ENCODE results near the gene NME3.
A peak's percentile ranks its signal among the peaks of the same experiment; 100 is the strongest.

NME3 gene

DNA sequence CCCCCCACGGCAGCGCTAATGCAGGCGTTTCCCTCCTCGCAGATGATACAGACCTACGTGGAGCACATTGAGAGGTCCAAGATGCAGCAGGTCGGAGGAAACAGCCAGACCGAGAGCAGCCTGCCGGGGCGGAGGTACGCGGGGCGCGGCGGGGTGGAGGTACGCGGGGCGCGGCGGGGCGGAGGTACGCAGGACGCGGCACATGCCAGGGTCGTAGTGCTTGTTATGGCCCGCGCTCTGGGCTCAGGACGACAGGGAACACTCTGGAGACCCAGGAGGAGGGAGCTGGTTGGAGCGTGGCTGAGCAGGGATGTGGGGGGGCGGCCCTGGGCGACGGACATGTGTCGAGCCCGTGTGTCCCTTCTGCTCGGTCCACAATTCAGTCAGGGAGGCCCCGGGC is 41.9 kb downstream of the NME3 start:
- DNase-seq, result no peak

DNA sequence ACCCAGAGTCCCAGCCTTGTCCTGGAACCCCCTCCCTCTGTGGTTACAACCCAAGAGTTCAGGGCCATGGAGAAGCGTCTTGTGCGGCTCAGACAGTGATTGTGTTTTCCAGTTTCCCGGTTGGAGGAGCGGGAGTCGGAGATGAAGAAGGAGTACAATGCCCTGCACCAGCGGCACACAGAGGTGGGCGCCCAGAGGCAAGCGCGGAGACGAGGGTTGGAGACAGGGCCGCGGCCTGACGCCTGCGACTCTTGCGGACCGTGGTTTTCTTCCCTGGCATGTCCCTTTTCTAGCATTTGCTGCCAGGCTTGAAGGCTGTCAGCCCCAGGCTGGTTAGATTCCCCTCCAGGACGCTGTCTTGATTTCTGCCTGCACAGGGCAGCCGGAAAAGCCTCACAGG is 42.3 kb downstream of the NME3 start:
- DNase-seq, result no peak

DNA sequence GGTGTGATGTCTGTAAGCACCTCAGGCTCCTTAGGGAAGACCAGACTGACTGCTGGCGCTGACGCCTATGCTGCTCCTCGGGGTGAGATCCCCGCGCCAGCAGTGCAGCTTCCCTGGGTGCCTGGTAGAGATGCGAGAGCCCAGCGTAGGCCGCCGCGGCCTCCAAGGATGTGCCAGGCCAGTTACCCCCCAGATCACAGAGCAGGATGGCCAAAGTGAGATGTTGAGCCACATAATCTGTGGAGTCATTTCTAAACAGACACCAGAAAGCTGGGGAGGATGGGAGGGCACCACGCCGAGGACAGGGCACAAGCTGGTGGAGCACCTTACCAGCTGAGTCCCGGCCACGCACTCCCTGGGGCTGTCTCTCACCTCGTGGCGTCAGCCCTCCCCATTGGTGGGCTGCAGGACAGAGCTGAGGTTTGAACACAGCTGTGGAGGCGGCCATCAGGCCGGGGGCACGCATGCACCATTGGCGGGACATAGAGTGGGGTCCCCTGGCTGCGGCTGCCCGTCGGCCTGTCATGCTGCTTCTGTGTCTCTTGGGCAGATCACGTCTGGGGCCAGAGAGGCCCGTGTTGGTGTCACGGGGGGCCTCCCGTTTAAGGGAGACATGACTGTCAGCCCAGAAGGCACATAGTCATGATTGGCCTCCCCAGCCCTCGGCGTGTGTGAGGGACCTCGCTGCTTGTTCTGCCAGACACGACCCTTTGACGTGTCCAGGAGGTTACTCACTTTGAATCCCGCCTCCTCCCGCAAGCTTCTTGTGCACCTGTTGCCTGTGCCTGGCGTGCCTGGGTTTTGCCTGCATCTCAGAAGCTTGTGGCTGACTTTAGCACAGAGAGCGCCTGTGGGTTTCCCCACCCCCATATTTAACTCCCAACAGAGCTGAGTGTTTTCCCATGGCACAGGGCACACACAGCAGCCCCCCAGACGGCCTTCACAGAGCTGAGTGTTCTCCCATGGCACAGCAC is 43.4 kb downstream of the NME3 start:
- no peak for DNase-seq

DNA sequence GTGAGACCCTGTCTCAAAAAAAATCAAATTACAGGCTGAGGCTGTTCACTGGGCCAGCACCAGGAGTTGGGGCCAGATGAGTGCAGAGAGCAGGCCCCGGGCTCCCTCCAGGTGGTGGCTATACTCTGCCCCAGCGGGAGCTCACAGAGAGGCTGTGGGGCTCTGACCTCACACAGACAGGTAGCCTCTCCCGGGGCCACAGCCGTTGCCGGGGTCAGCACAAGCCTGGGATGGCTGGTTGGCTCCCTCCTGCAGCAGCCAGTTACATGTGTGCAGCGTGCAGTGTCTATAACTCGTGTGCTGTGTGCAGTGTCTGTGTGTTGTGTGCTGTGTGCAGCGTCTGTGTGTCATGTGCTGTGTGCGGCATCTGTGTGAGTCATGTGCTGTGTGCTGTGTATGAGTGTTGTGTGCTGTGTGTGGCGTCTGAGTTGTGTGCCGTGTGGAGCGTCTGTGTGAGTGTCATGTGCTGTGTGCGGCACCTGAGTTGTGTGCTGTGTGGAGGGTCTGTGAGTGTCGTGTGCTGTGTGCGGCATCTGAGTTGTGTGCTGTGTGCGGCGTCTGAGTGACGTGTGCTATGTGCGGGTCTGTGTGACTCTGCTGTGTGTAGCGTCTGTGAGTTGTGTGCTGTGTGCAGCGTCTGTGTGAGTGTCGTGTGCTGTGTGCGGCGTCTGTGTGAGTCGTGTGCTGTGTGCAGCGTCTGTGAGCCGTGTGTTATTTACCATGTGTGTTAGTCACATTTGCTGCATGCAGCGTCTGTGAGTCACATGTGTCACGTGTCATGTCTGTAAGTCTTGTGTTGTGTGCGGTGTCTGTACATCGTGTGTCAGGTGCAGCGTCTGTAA is 44.5 kb downstream of the NME3 start:
- DNase-seq, result no peak

DNA sequence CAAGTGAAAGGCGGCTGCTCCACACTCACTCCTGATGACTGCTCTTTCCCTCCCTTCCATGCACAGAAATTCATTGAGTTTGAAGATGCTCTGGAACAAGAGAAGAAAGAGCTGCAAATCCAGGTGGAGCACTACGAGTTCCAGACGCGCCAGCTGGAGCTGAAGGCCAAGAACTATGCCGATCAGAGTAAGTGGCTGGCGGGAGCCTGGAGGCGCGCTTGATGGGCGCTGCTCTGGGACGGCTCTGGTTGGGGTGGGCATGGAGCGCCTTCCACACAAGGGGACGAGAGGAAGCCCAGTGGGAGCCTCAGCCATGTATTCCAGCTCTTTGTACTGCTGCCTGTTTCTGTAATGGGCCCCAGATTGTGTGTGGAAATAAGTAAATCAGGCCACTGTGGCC is 46.9 kb downstream of the NME3 start:
- no peak for DNase-seq

DNA sequence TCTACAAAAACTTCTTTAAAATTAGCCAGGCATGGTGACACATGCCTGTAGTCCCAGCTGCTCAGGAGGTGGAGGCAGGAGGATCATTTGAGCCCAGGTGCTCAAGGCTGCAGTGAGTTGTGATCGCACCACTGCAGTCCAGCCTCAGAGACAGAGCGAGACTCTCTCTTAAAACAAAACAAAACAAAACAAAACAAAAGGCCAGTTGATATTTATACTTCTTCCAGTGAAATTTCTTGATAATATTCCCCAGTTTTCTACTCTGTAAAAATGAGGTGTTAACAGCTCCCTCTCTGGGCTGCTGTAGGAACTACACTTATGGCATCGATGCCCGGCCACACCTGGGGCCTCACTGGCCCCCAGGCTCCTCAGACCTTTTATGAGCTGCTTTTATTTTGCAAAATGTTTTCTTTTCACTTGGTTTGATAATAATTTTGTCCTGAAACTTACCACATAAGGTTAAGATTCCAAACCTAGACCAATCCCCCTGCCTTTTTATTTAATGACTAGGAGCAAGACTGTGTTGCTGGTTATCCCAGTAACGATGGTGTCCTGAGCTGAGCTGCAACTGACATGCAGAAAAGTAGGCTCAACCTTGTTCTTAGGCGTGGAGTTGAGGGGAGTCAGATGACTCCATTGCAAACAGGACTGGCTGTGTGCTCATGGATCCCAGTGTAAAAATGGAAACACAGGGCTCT is 47.7 kb downstream of the NME3 start:
- DNase-seq, result peak in 20 of 56 donors; percentile 3 to 73 (median 26)

DNA sequence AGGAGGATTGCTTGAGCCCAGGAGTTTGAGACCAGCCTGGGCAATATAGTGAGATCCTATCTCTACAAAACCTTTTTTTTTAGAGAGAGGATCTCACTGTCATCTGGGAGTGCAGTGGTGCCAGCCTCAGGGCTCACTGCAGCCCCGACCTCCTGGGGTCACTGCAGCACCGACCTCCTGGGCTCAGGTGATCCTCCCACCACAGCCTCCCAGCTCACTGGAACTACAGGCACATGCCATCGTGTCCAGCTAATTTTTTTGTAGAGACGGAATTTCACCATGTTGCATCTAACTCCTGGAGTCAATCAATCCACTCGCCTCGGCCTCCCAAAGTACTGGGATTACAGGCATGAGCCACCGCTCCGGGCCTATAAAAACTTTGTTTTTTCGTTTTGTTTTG is 50.0 kb downstream of the NME3 start:
- no peak for DNase-seq
